CD14-positive monocyte (primary cell): ENCODE measurements around the gene TBC1D10A. TPM values are rescaled to one million over a fixed set of nuclear protein-coding genes. Genes with fewer than 3 reads are reported as not detected.

Experiments
- DNase-seq, 3 donors: peaks; one replicate each; pipeline ENCODE4 v3.0.0-alpha.2; 2011 to 2022
- H2AFZ ChIP-seq: 2 replicates; pipeline ENCODE4 v1.6.0; 2012; ENCODE audit warnings: mild to moderate bottlenecking, low read depth, low read length, inconsistent platforms; ENCODE audit not compliant: insufficient read depth, poor library complexity, severe bottlenecking
- H3K27ac ChIP-seq, 2 donors: 1 replicate in 1 of 2; 2 replicates in 1 of 2; pipeline ENCODE4 v1.5.1; 2012 to 2013; ENCODE audit warnings: low read length in 2 of 2, control low read depth in 1 of 2, inconsistent platforms in 1 of 2, low read depth in 1 of 2, mild to moderate bottlenecking in 1 of 2
- H3K27me3 ChIP-seq, 2 donors: one replicate each; pipeline versions ENCODE4 v1.6.0 to v1.6.1; 2011 to 2013; ENCODE audit warnings: low read length in 2 of 2; ENCODE audit not compliant: control insufficient read depth in 2 of 2, insufficient read depth in 2 of 2
- H3K36me3 ChIP-seq, 2 donors: replicated peaks in 1 of 2; 1 replicate in 1 of 2; 2 replicates in 1 of 2; pipeline versions ENCODE4 v1.5.1 to v1.6.1; 2012 to 2013; ENCODE audit warnings: low read length in 2 of 2, control low read depth in 1 of 2, inconsistent platforms in 1 of 2, mild to moderate bottlenecking in 1 of 2; ENCODE audit not compliant: insufficient read depth in 2 of 2, control insufficient read depth in 1 of 2
- H3K4me1 ChIP-seq, 2 donors: 1 replicate in 1 of 2; 2 replicates in 1 of 2; pipeline versions ENCODE4 v1.5.1 to v1.6.1; 2012 to 2013; ENCODE audit warnings: low read length in 2 of 2, control low read depth in 1 of 2, inconsistent platforms in 1 of 2, mild to moderate bottlenecking in 1 of 2, moderate library complexity in 1 of 2; ENCODE audit not compliant: insufficient read depth in 2 of 2, control insufficient read depth in 1 of 2
- H3K4me2 ChIP-seq: replicated peaks from 2 replicates; pipeline ENCODE3; 2012; ENCODE audit warnings: low read length, moderate library complexity, mild to moderate bottlenecking; ENCODE audit not compliant: poor library complexity, severe bottlenecking; ENCODE audit errors: extremely low read depth
- H3K4me3 ChIP-seq, 3 experiments: fragments of 200-600 bp in 1 of 3; sonication (generic) in 1 of 3; replicated peaks in 1 of 3; 1 replicate in 2 of 3; 2 replicates in 1 of 3; pipeline ENCODE4 v1.5.1; 2011 to 2013; ENCODE audit warnings: low read length in 3 of 3, mild to moderate bottlenecking in 3 of 3, control low read depth in 2 of 3, low read depth in 2 of 3, inconsistent platforms in 1 of 3, moderate library complexity in 1 of 3
- H3K79me2 ChIP-seq: 2 replicates; pipeline ENCODE4 v1.6.0; 2012; ENCODE audit warnings: mild to moderate bottlenecking, control low read depth, inconsistent platforms, low read length, moderate library complexity; ENCODE audit not compliant: insufficient read depth
- H3K9ac ChIP-seq: 2 replicates; pipeline ENCODE4 v1.6.0; 2017; ENCODE audit warnings: low read length, mild to moderate bottlenecking; ENCODE audit not compliant: insufficient read depth, poor library complexity, severe bottlenecking
- H3K9me3 ChIP-seq, 2 donors: replicated peaks in 1 of 2; 1 replicate in 1 of 2; 2 replicates in 1 of 2; pipeline versions ENCODE4 v1.5.1 to v1.6.1; 2012 to 2013; ENCODE audit warnings: low read length in 2 of 2, control low read depth in 1 of 2; ENCODE audit not compliant: control insufficient read depth in 1 of 2, insufficient read depth in 1 of 2
- H4K20me1 ChIP-seq: 2 replicates; pipeline ENCODE4 v1.6.0; 2012; ENCODE audit warnings: mild to moderate bottlenecking, low read length, control low read depth, moderate library complexity; ENCODE audit not compliant: insufficient read depth
- H3K27ac Mint-ChIP-seq, 7 donors: one replicate each; pipeline ENCODE4 v1.8.0; 2020; ENCODE audit warnings: mild to moderate bottlenecking in 7 of 7, mixed read lengths in 7 of 7, moderate library complexity in 6 of 7, inconsistent platforms in 2 of 7
- H3K27me3 Mint-ChIP-seq, 3 donors: one replicate each; pipeline ENCODE4 v1.8.0; 2021 to 2022; ENCODE audit warnings: low read depth in 3 of 3, mild to moderate bottlenecking in 3 of 3, mixed read lengths in 3 of 3, moderate library complexity in 3 of 3, inconsistent platforms in 1 of 3
- H3K36me3 Mint-ChIP-seq, 2 donors: one replicate each; pipeline ENCODE4 v1.8.0; 2020; ENCODE audit warnings: mixed read lengths in 2 of 2, inconsistent platforms in 1 of 2, mild to moderate bottlenecking in 1 of 2
- H3K4me1 Mint-ChIP-seq: one replicate; pipeline ENCODE4 v1.8.0; 2020; ENCODE audit warnings: mild to moderate bottlenecking, mixed read lengths
- H3K4me3 Mint-ChIP-seq, 2 donors: one replicate each; pipeline ENCODE4 v1.8.0; 2020; ENCODE audit warnings: mild to moderate bottlenecking in 2 of 2, mixed read lengths in 2 of 2, moderate library complexity in 1 of 2
- H3K9me3 Mint-ChIP-seq, 7 donors: one replicate each; pipeline ENCODE4 v1.8.0; 2020 to 2022; ENCODE audit warnings: mixed read lengths in 7 of 7, mild to moderate bottlenecking in 6 of 7, moderate library complexity in 6 of 7, inconsistent platforms in 2 of 7
- CTCF ChIP-seq: fragments of 200-600 bp; IDR thresholded peaks from one replicate; pipeline ENCODE4 v1.8.0; 2022; ENCODE audit warnings: antibody characterized with exemption, mild to moderate bottlenecking
- WGBS: methylation state at CpG from one replicate; pipeline ENCODE4 v1.1.5; 2013; ENCODE audit warnings: missing lambda C conversion rate; ENCODE audit not compliant: insufficient coverage; 5-methylcytosine and 5-hydroxymethylcytosine counted together
- intact Hi-C, 2 donors: fragments of 100-400 bp; cut with micrococcal nuclease; formaldehyde crosslinking; loops; one replicate each; pipeline versions ENCODE4 v1.15.0 to v1.15.1; 2023
- polyA plus RNA-seq, 3 donors: library from polyadenylated mRNA; depleted of rRNA in 1 of 3; unstranded in 2 of 3; stranded (reverse) in 1 of 3; fragments of 300-500 nt in 2 of 3; fragments of >200 nt in 1 of 3; fragmentation: Illumina TruSeq in 2 of 3; gene quantifications; 1 replicate in 2 of 3; 2 replicates in 1 of 3; pipeline ENCODE4 v1.2.3, GENCODE V29; 2012 to 2021

The TBC1D10A gene
- polyA plus RNA-seq, 3 donors, result 13.4 to 38.3 (median 21.8) TPM

DNA sequence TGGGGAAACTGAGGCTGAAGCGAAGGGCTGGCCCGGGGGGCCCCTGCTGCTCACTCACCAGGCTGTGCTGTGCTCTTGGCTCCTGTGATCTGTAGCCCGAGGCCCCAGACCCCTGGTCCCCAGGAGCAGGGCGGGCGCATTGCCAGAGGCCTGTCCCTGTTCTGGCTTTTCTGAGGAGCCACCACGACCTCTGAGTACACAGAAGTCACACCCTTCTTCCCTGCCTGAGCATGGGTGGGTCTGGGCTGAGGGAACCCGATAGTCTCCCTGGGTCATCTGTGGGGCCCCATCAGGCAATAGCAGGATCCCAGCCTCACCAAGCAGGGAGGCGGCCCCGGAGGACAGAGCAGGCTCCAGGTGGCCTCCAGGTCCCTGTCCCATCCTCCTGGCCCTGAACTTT is 42.6 kb downstream of the TBC1D10A start:
- Mint-ChIP-seq H3K27ac (peak overlapping the region in 4 of 7 donors; percentile 35 to 78 (median 53)), H3K9me3 (peaks cover 0 to 4% (median 0%) of the 10 kb centered on the region in 7 donors), H3K36me3 (peaks cover 4 to 9% of the 10 kb centered on the region in 2 donors), H3K4me3 (no peak overlapping the region), H3K4me1 (peaks cover 67% of the 10 kb centered on the region), H3K27me3 (peaks cover 0 to 4% (median 2%) of the 10 kb centered on the region in 3 donors)
- Histone ChIP-seq H3K4me3 (no peak overlapping the region), H4K20me1 (no peaks in the 10 kb centered on the region), H2AFZ (no peak overlapping the region), H3K9ac (no peak overlapping the region), H3K9me3 (no peaks in the 10 kb centered on the region), H3K4me1 (peaks cover 54 to 70% of the 10 kb centered on the region in 2 donors), H3K79me2 (no peaks in the 10 kb centered on the region), H3K27me3 (no peaks in the 10 kb centered on the region), H3K4me2 (no peak overlapping the region), H3K27ac (no peak overlapping the region), H3K36me3 (no peaks in the 10 kb centered on the region)
- intact Hi-C loops, result loop anchor here in 1 of 2 donors (10.0 kb wide), 1 partner anchor 179 kb away; no protein-coding TSS in a partner anchor
- no peak for DNase-seq
- TF ChIP-seq CTCF, result no peak
- 83% methylated on average over 6 of the region's 9 CpGs for WGBS

DNA sequence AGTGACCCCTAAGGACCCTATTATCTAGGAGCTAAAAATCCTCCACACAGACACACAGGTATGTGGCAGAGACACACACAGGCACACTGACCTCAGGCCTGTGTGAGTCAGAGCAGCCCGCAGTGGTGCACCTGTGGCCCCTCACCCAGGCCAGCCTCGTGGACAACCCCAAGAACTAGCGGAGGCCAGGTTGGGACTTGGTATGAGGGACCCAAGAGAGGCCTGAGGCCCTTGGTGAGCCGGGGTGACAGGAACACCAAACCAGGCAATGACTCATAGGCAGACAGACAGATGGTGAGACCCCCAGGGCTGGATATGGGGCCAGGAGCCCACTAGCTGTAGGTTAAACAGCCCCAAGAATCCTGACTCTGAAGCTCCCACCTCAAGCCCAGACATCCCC is 43.4 kb downstream of the TBC1D10A start:
- no peaks in the 10 kb centered on the region for H4K20me1 ChIP-seq
- 87% methylated on average over 3 of the region's 4 CpGs for WGBS
- H3K36me3 ChIP-seq, result no peaks in the 10 kb centered on the region
- no peak overlapping the region for H3K9ac ChIP-seq
- Mint-ChIP-seq H3K4me3 (peak overlapping the region in 1 of 2 donors; percentile 20), H3K27ac (peak overlapping the region in 5 of 7 donors; percentile 57 to 84 (median 69)), H3K36me3 (peaks cover 4 to 13% of the 10 kb centered on the region in 2 donors), H3K4me1 (peaks cover 72% of the 10 kb centered on the region), H3K27me3 (peaks cover 2 to 4% (median 3%) of the 10 kb centered on the region in 3 donors), H3K9me3 (peaks cover 0 to 6% (median 0%) of the 10 kb centered on the region in 7 donors)
- peaks cover 55 to 70% of the 10 kb centered on the region in 2 donors for H3K4me1 ChIP-seq
- no peak overlapping the region for H3K4me3 ChIP-seq
- no peak for DNase-seq
- peak overlapping the region in 1 of 2 donors; percentile 17 for H3K27ac ChIP-seq
- TF ChIP-seq CTCF, result no peak
- H2AFZ ChIP-seq, result no peak overlapping the region
- no peaks in the 10 kb centered on the region for H3K9me3 ChIP-seq
- intact Hi-C loops, result loop anchor here in 1 of 2 donors (10.0 kb wide), 1 partner anchor 179 kb away; no protein-coding TSS in a partner anchor
- no peak overlapping the region for H3K4me2 ChIP-seq
- no peaks in the 10 kb centered on the region for H3K79me2 ChIP-seq
- H3K27me3 ChIP-seq, result no peaks in the 10 kb centered on the region
